GM18508 (cell line): ENCODE measurements around the gene ESRRB.

Experiments
- ATAC-seq: cut with Tn5 transposase; IDR thresholded peaks from one replicate; pipeline ENCODE4 v1.9.1; 2021; ENCODE audit warnings: moderate number of reproducible peaks; ENCODE audit not compliant: insufficient read depth, unreplicated experiment

Gene ESRRB

DNA sequence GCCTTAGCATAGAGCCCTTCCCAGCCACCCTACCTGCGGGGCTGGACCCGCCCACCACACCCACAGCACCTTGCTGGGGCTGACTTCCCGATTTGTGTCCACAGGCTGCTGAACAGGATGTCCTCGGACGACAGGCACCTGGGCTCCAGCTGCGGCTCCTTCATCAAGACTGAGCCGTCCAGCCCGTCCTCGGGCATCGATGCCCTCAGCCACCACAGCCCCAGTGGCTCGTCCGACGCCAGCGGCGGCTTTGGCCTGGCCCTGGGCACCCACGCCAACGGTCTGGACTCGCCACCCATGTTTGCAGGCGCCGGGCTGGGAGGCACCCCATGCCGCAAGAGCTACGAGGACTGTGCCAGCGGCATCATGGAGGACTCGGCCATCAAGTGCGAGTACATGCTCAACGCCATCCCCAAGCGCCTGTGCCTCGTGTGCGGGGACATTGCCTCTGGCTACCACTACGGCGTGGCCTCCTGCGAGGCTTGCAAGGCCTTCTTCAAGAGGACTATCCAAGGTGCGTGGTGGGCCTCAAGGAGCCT is 63.4 kb downstream of the ESRRB start:
- ATAC-seq: no peak

DNA sequence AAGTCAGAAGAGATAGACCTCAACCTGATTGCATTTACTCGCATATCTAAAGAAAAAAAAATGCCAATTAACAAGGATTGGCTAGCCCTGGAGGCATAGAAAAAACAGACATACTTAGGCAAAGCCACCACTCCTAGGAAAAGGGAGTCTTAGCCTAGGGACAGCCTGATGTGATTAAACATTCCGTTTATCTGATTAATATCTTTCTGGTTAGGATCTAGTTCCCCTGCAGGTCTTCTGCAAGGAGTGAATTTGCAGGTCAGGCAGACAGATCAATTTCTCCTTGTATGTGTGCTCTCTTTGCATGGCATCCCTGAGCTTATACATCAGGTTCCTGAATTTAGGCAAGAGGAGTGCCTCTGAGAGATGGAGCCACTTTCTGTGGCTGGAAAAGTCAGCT is 70.5 kb downstream of the ESRRB start:
- no peak for ATAC-seq

DNA sequence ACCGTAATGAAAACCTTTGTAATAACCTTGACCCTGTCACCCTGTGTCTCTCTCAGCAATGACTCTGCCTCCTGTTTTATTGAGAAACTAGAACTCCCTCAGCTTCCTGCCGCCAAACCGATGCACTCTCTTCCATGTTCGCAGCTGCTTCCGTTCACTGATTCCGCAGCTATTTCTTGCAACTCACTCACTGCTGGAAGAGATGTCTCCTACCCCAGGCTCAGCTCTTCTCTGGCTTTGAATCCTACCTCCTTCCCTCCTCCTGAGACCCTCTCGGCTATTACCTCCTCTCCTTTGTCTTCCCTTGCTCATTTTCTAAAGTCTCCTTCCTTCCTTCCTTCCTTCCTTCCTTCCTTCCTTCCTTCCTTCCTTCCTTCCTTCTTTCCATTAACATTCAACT is 71.0 kb downstream of the ESRRB start:
- ATAC-seq: no peak

DNA sequence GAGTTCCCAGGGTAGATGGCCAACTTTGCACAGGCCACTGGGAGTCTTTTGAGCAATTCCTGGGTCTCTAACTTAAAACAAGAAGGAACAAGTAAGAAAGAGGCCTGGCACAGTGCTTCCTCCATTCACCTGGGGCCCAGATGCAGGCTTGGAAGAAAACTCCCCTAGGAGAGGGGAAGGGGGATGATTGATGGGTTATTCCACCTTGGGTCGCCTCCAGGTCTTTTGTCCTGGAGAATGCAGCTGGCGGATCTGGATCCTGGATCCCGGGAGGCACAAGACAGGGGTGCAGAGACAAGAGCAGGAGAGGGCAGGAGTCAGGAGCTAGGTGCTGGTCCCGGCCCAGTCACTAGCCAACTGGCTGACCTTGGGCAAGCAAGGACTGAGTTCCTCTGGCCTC is 74.5 kb downstream of the ESRRB start:
- ATAC-seq: no peak

DNA sequence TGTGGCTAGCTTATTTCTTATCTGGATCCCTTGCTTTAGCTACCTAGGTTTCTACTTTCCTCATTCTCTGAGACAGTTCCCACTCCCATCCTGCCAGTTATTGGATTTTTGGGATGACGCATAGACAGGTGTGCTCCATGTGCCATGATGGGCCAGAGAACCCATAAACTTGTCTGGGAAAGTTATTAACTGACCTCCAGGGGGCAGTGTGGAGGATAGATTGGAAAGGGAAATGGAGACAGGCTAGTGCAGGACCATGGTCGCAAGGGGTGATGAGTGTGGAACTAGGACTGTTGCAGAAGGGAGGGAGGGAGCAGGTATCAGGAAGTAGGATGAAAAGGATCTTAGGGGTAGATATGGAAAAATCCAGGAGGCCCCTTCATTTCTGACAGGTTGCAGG is 80.3 kb downstream of the ESRRB start:
- ATAC-seq: no peak

DNA sequence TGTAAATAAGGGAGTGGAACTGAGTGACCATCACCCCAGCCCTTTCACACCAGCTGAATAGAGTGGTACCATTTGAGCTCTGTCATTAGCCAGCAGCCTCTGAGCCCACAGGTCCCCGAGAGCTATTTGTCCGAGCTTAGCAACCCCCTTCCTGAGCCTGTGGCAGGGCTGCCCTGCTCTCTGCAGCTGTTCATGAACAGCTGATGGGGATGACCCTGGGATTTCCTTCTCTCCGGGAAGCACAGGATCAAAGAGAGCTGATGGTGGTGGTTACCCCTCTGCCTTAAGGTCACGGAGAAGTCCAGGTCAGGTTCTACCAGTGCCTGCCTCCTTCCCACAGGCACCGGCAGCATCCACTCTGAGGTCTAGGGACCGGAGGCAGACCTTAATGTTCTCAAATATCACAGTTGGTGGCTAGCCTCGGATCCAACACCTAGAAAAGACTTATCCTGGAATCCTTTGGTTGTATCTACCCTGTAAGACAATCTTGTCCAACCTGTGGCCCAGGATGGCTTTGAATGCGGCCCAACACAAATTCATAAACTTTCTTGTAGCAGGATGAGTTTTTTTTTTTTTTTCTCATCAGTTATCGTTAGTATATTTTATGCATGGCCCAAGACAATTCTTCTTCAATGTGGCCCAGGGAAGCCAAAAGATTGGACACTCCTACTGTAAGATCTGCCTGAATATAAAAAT is 81.1 kb downstream of the ESRRB start:
- no peak for ATAC-seq

DNA sequence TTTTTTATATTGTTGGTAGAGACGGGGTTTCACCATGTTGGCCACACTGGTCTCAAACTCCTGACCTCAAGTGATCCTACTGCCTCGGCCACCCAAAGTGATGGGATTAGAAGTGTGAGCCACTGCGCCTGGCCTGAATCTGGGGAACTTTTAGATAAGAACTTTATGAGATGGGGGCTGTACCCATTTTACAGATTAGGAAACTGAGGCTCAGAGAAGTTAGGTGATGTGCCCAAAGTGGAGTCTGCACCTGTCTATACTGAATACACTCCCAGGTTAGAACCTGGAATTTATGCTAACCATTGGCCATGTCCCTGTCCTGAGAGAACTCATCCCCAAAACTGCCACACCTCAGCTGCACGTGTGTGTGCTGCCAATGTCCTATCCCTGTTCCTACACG is 81.9 kb downstream of the ESRRB start:
- ATAC-seq: no peak

DNA sequence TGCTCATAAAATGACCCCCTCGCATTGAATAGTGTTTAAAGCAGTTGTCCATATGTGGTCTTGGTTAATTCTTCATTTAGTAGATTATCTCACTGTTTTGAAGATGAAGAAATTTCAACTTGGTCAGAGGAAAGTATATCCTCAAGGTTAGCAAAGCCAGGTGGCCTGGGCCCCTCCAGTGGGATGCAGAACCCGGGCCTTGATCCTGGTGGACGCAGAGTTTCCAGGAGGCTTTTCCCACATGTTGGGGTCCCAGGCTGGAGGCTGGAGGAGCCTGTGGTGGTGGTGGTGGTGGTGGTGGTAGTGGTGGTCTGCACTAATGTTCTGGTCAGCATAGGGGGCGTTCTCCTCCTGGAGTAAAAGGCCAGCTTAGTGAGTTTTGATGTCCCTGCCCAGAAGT is 85.9 kb downstream of the ESRRB start:
- no peak for ATAC-seq

DNA sequence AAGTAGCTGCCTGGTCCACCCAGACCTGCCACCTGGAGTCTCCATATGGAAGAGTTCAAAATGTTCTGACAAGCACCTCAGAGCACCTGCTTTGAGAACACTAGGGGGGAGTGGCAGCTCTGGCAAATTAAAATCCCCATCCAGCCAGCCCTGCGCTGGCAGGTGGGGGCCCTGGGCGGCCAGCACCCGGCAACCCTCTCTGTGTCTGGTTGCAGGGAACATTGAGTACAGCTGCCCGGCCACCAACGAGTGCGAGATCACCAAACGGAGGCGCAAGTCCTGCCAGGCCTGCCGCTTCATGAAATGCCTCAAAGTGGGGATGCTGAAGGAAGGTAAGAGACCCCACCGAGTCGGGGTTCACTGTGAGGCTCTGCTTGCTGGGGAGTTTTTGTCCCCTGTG is 86.4 kb downstream of the ESRRB start:
- ATAC-seq: no peak

DNA sequence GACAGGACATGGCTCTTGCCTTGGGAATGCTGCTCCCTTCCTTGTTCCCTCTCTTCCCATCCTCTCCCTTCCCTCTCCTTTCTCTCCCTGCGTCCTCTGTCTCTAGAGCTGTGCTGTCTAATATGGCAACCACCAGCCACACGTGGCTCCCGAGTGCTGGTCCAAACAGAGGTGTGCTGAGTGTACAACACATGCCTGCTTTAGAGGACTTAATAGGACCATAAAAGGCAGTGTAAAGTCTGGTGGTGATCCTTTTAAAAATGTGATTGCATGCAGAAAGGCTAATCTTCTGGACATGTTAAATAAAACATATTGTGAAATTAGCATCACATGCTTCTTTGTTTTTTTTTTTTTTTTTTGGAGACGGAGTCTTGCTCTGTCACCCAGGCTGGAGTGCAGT is 87.2 kb downstream of the ESRRB start:
- ATAC-seq: no peak

DNA sequence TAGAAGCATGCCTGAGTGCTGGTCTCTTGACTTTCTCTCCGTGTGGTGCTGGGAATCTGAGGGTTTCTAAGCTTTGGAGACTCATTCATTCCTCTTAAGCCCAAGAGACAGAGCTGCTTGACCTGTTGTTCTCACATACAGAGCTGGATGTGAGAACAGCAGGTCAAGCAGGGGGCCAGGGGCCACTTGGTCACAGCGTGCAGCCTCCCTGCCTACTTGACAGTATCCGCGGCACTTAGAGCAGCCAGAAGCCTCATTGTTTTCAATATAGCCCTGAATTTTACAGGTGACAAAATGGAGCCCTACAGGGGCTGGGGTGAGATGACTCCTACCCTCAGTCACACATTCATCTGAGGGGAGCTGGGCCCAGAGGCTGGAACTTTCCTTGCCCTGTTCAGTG is 88.9 kb downstream of the ESRRB start:
- no peak for ATAC-seq

DNA sequence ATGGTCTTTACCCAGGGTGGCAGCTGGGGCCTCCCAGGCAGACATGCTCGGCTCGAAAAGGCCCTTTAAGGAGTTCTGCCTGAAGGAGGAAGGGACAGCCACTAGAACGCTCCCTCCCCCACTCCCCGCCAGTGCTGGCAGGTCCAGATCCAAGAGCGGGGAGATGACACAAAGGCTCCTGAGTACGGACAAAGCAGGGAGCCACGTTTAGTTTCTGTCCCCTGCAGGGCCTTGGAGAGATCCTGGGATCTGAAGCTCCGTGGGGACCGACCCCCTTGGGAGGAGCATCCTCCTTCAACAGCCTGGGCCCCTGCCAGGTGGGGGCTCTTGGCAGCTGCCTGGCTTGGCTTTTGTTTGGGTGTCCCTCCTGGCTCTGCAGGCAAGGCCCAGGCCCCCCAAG is 89.7 kb downstream of the ESRRB start:
- no peak for ATAC-seq

DNA sequence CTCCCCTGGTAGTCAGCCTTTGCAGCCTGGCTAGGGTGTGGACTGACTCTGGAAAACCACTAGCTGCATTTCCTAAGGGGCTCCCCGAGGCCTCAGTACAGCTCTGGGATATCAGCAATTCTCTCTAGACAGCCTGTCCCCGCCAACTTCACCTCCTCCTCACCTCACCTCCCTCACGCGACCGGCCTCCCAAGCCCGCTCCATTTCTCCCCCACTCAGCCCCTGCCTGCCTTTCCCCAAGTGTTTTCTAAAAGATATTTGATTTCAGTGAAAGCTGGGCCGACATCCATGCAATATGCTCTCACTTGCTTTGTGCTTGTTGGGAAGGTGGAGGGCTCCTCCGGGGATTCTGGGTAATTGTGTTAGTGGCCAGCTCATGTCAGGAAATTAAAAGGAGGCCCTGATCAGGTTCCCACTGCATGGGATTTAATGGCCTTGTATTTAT is 91.8 kb downstream of the ESRRB start:
- no peak for ATAC-seq

DNA sequence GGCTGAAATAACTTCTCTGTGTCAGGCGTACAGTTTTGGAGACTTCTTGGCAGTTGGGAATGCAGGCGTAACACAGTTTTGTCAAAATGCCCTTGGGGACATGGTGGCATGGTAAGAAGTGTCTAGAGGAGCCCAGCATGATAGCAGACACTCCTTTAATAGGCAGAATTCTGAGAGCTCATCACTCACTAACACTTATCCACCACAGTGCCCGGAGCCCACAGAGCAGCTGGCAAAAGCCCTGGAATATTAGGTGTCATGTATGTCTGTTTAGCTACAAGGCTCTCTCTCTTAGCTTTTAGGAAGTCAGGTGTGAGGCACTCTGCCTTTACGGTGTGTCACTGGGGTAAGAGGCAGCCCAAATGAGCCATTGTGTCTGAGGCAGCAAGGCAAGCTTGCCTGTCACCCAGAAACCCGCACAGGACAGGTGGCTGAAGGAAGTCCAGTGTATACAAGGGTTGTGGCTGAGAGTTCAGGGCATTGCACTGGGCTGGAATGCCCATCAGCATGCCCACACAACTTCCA is 96.3 kb downstream of the ESRRB start:
- ATAC-seq: no peak

DNA sequence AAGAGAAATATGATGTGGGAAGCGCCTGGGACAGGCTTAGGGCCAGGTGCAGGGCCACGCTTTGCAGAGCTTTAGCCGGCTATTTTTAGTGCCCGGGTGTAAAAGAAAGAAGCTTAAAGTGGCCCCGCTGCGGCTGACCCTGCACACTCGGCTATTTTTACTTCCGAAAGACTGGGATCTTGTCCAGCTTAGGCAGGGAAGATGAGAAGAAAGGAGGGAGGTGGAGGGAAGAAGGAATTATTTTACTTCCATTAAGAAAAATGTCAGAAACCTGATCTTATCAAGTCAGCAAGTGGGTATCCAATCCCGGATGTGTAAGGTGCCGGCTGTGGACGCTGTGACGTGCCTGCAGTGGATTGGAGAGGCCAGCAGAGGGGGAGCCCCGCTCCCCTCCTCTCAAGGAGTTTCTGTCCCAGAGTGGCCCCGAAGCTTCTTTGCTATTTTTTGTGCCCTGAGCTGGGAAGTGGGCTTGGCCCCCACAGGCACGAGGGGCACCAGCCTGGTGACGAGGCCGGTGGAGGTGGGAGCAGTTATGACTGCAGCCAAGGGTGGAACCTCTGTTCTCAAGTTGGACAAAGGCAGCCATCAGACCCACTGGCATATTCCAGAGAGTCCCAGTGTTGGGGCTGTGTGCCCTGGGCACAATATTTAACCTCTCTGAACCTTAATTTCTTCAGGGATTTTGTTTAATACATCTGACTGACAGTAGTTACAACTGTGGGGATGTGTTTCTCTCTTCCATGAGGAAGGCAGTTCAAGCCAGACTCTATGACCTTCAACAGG is 97.7 kb downstream of the ESRRB start:
- no peak for ATAC-seq

DNA sequence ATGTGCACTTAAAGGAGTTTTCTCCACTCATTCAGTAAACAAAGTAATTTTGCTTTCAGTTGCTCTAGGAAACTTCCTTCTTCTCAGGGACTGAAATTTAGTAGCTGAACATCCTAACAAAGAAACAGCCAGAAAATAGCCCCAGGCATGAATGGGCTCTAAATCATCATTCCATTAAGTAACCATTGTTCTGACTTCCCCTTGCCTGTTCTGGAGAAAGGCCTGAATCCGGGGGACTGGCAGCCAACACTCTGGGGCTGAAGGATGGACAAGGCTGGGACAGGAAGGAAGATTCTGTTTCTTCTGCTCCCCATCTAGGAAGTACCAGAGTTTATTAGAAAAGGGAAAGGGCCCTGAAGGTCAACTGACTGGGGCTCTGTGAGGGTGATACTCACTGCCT is 104.5 kb downstream of the ESRRB start:
- ATAC-seq: no peak

DNA sequence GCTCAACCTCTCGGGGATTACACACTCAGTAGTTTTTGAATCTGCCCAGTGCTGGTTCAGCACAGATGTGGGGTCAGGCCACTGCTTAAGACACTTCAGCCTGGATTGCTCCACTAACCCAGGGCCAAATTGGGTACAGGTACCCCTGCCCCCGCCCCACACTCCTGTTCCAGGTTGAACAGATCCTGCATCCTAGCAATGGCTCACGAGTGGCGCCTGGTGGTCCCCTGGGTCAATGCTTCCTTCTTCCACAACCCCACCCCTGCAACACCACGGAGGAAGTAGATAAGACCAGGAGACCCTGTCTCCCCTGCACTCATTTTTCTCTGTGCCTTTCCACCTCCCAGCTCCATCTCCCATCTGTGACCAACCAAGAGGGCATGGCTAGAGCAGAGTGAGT is 108.4 kb downstream of the ESRRB start:
- no peak for ATAC-seq

DNA sequence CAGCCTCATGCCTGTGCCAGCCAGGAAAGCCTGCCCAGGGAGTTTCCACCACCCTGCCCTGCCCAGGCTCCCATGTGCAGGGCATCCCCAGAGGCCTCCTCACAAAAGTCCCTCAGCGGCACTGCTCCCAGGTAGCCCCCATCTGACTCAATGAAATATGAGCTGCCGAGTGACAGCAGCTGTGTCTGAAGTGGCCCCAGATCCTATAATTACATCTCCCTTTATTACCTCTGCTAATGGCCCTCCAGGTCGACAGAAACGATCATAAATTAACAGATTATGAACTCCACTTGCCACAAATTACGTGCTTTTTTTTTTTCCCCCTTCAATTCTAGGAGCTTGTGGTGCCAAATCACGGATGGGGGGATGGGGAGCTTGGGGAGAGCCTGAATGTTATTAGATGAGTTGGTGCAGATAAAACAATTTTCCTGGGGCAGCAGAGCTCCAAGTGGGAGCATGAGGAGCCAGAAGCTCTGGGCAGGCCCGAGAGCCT is 110.4 kb downstream of the ESRRB start:
- ATAC-seq: no peak

DNA sequence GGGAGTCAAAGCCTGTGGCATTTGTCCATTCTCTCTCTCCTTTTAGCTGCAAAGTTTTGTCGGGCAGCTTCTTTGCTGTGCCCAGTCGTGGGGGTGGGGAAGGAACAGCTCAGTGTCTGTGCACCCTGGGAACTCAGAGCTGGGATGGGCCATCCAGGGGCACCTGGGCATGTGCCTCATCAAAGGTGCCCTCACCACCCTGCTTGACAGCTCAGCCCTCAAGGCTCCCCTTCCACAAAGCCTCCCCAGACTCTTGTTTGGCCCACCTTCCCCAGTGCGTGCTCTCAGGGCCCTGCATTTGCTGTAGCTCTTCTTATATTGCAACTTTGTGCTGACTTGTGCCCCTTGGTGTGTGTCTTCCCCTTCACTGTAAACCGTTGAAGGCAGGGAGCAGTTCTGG is 112.6 kb downstream of the ESRRB start:
- ATAC-seq: no peak

DNA sequence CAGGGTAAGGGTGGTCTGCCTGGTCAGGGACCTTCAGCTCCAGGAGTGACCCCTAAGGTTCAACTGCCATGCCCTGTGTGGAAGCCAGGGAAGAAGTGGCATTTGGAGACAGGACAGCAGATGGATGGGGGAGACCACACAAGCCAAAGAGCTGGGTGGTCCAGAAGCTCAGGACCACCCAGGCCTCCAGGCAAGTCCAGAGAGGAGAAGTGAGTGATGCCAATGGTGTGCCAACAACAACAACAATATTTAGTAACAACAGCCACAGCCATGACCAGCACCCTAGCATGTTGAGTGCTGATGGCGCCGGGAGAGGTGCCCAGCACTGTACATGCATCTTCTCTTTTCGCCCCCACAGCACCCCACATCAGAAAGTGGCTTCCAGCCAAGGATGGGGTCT is 113.7 kb downstream of the ESRRB start:
- ATAC-seq: no peak

DNA sequence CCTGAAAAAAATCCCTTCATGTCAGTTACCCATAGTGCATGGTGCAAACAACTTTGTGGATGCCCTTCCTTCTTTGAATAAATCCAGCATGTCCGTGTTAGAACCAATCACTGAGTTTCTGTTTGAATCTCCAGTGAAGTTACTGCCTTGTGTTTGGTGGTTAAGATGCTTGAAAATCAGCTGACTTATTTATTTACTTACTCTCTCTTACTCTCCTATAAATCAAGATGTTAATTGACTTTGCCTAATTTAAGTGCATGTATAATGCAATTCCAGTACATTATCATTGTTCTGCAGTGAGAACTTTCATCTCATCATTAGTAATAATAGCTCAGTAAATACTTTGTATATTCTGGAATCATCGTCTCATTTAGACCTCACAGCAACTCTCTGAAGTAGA is 114.2 kb downstream of the ESRRB start:
- no peak for ATAC-seq
